Hair follicle dermal papilla cell (primary cell): ENCODE data around the gene ARHGEF3. TPM values are rescaled to one million over a fixed set of nuclear protein-coding genes. Genes with fewer than 3 reads are reported as not detected.

ENCODE experiments used
- total RNA-seq: library from RNA; depleted of rRNA; stranded (reverse); fragments of >200 nt; gene quantifications from 2 replicates; pipeline ENCODE4 v1.2.3, GENCODE V29; 2012

The ARHGEF3 gene
- total RNA-seq, result 13.7 and 14.9 TPM in 2 replicates

GRCh38 chr3:56801662-56802377 lies at the start of gene ARHGEF3:
Gene ARHGEF3, minus strand, starts transcription at chr3:56801949. Its CDS starts 151 bp downstream, at chr3:56801798.

GRCh38 chr3:56683122-56683817 lies 118.5 kb downstream of the ARHGEF3 start, which contains the start of gene TASOR:
Gene TASOR, minus strand, starts transcription at chr3:56683265. Its CDS starts 259 bp downstream, at chr3:56683006.

Other genes starting within 250 kb of the ARHGEF3 start
- gene CCDC66, start 244.8 kb downstream of the ARHGEF3 start, total RNA-seq, result 23.5 and 23.8 TPM in 2 replicates
- 81.7 and 100.0 TPM in 2 replicates for gene TASOR, start 118.7 kb downstream of the ARHGEF3 start, total RNA-seq